Mammary epithelial cell (primary cell): ENCODE results near the gene COMMD1.

ENCODE experiments used
- CTCF ChIP-seq, 2 donors: IDR thresholded peaks in 1 of 2; conservative IDR thresholded peaks in 1 of 2; 2 replicates each; pipeline ENCODE4 v1.5.1; 2011 to 2012; ENCODE audit warnings: inconsistent platforms in 2 of 2, low read length in 2 of 2, mild to moderate bottlenecking in 2 of 2, control low read depth in 1 of 2, low read depth in 1 of 2; ENCODE audit not compliant: insufficient read depth in 1 of 2; ENCODE audit errors: extremely low read depth in 1 of 2
- EZH2 ChIP-seq: IDR thresholded peaks from 2 replicates; pipeline ENCODE4 v1.6.1; 2012; ENCODE audit warnings: low read length, inconsistent platforms, borderline replicate concordance

DNA sequence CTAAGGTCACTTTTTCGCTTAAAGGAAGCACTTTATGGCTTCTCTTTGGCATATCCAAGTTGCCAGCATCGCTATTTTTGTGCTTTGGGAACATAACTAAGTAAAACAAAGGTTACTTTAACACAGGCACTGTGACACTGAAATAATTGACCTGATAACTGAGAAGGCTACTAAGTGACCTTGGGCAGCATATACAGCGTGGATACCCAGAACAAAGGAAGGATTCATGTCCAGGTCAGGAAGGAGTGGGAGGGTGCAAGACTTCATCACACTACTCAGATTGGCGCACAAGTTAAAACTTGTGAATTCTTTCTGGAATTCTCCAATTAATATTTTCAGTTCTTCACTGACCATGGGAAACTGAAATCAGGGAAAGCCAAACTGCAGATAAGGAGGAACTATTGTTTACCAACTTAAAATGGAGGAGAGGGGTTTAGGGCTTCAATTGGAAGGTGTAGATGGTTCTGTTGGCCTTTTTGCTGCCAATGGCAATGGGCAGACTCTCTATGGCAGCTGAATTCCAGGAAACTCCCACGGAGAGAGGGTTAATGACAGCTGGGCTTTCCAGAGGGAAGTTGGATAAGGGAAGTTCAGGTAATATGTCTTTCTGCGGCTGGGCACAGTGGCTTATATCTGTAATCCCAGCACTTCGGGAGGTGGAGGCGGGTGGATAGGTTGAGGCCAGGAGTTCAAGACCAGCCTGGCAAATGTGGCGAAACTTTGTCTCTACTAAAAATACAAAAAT lies 45.3 kb downstream of the COMMD1 start:
- TF ChIP-seq CTCF (conservative IDR thresholded peaks at IDR 0.05 in 1 of 2, IDR thresholded peaks at IDR 0.05 in 1 of 2; ENCODE audit: extremely low read depth in 1 of 2, insufficient read depth in 1 of 2, low read depth in 1 of 2, low read length in 2 of 2) = no peak
- TF ChIP-seq EZH2 = no peak
